Effector memory CD4-positive, alpha-beta T cell (primary cell): ENCODE data around the gene NAIF1.

Source experiments
- DNase-seq, 3 donors: peaks; one replicate each; pipeline ENCODE4 v3.0.0-alpha.2; 2020
- H3K27ac ChIP-seq: 2 replicates; pipeline ENCODE4 v1.7.0; 2013; ENCODE audit warnings: mild to moderate bottlenecking, low read length, moderate library complexity; ENCODE audit not compliant: insufficient read depth, poor library complexity, severe bottlenecking
- H3K27me3 ChIP-seq: replicated peaks from 2 replicates; pipeline ENCODE4 v1.7.0; 2013; ENCODE audit warnings: mild to moderate bottlenecking, low read length; ENCODE audit not compliant: insufficient read depth, control insufficient read depth, poor library complexity, severe bottlenecking
- H3K36me3 ChIP-seq: 2 replicates; pipeline ENCODE4 v1.7.0; 2013; ENCODE audit warnings: mild to moderate bottlenecking, low read length, moderate library complexity; ENCODE audit not compliant: control insufficient read depth, insufficient read depth
- H3K4me1 ChIP-seq: 2 replicates; pipeline ENCODE4 v1.7.0; 2013; ENCODE audit warnings: low read length, mild to moderate bottlenecking; ENCODE audit not compliant: control insufficient read depth, insufficient read depth, poor library complexity, severe bottlenecking
- H3K4me3 ChIP-seq: 2 replicates; pipeline ENCODE4 v1.7.0; 2013; ENCODE audit warnings: low read length, low read depth, mild to moderate bottlenecking; ENCODE audit not compliant: insufficient read depth, poor library complexity, severe bottlenecking
- H3K9me3 ChIP-seq: 2 replicates; pipeline ENCODE4 v1.7.0; 2013; ENCODE audit warnings: mild to moderate bottlenecking, low read length, moderate library complexity; ENCODE audit not compliant: control insufficient read depth

The NAIF1 gene

GRCh38 chr9:128094950-128095544 is 27.9 kb upstream of the NAIF1 start:
- Histone ChIP-seq H3K27me3 (no peaks in the 10 kb centered on the region), H3K4me3 (no peak overlapping the region), H3K36me3 (peaks cover 14% of the 10 kb centered on the region), H3K4me1 (peaks cover 56% of the 10 kb centered on the region), H3K27ac (peak overlapping the region; percentile 58), H3K9me3 (no peaks in the 10 kb centered on the region)
- no peak for DNase-seq

GRCh38 chr9:128094166-128094949 is 27.2 kb upstream of the NAIF1 start:
- Histone ChIP-seq H3K4me3 (no peak overlapping the region), H3K4me1 (peaks cover 52% of the 10 kb centered on the region), H3K27me3 (no peaks in the 10 kb centered on the region), H3K9me3 (no peaks in the 10 kb centered on the region), H3K27ac (peak overlapping the region; percentile 58), H3K36me3 (peaks cover 14% of the 10 kb centered on the region)
- peak; percentile 42 to 67 (median 64) for DNase-seq

- peaks cover 45% of the 10 kb centered on the region for H3K4me1 ChIP-seq
- peaks cover 14% of the 10 kb centered on the region for H3K36me3 ChIP-seq
- DNase-seq = no peak
- H3K27ac ChIP-seq = peak overlapping the region; percentile 58
- H3K9me3 ChIP-seq = no peaks in the 10 kb centered on the region
- H3K27me3 ChIP-seq = no peaks in the 10 kb centered on the region
- no peak overlapping the region for H3K4me3 ChIP-seq
Measured at GRCh38 chr9:128093011-128093410, 25.9 kb upstream of the NAIF1 start.

DNA sequence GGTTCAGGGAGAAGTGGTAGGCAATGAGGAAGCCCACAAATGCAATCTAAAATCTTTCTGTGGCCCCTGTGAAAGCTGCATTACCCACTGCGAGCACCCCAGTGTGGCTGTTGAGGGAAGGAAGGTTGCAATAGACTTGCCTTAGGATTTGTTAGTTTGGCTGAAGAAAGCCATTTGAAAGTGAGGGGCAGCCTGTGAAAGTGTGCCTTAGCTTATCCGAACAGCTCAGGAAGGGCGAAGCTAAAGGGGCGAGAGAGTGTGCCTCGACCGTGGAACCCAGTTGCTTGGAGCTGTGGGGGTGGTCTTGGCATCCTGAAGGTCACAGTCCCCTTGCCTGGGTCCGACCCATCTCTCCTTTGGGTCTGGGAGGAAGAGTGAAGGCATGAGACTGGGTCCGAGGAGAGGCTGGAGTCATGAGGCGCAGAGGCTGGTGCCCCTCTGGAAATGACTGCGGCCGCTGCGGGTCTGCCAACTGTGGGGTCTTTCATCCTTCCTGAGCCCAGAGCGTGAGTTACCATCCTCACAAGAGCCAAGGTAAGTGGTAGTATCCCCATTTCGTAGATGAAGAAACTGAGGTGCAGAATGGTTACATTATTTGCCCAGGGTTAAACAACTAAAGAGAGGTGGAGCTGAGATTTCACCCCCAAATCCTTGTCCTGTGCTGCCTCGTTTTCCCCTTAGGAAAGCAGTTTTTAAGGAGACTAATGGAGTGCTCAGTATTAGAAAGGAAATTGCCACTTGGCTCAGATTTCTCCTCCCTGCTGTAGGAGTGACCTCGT is 25.3 kb upstream of the NAIF1 start:
- H3K4me1 ChIP-seq = peaks cover 41% of the 10 kb centered on the region
- H3K9me3 ChIP-seq = no peaks in the 10 kb centered on the region
- H3K36me3 ChIP-seq = peaks cover 14% of the 10 kb centered on the region
- H3K27ac ChIP-seq = no peak overlapping the region
- no peak overlapping the region for H3K4me3 ChIP-seq
- no peaks in the 10 kb centered on the region for H3K27me3 ChIP-seq
- no peak for DNase-seq

DNA sequence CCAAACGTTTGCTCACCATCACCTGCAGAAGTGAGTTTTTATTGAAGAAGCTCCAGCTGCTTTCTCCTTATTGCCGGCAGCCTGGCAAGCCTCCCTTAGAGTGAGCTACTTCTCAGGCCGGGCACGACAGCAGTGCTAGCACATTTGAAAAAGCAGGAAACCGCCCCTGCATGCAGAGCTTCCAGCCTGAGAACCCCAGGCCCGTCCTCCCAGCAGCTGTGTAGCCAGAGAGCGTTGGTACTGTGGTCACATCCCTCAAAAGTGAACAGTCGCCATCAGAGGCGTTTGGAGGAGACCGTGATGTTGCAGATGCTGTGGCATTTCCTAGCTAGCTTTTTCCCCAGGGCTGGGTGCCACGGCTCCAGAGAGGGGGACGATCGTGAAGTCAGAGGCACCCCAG is 24.5 kb upstream of the NAIF1 start:
- H3K4me3 ChIP-seq = no peak overlapping the region
- peaks cover 11% of the 10 kb centered on the region for H3K36me3 ChIP-seq
- H3K9me3 ChIP-seq = no peaks in the 10 kb centered on the region
- no peak for DNase-seq
- no peak overlapping the region for H3K27ac ChIP-seq
- H3K27me3 ChIP-seq = no peaks in the 10 kb centered on the region
- H3K4me1 ChIP-seq = peaks cover 38% of the 10 kb centered on the region

DNA sequence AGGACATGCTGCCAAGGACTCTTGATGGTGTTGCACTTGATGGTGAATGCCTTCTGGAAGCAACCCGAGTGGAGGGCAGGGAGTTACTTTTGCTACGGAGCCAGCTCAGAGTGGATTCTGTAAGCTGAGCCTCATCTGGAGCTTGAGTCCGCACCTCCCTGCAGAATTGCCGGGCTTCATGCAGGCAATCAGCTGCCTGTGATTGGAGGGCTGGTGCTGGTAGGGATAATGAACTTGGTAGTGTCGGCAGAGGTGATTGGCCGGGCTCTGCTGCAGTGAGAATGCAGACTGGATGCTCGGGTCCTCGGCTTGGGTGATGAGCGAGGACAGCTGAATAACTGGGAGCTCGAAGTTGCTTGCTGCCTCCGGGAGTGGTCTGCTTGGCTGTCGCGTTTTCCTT is 24.0 kb upstream of the NAIF1 start:
- Histone ChIP-seq H3K4me1 (peaks cover 38% of the 10 kb centered on the region), H3K4me3 (no peak overlapping the region), H3K27me3 (no peaks in the 10 kb centered on the region), H3K9me3 (no peaks in the 10 kb centered on the region), H3K36me3 (peaks cover 10% of the 10 kb centered on the region), H3K27ac (no peak overlapping the region)
- no peak for DNase-seq

DNA sequence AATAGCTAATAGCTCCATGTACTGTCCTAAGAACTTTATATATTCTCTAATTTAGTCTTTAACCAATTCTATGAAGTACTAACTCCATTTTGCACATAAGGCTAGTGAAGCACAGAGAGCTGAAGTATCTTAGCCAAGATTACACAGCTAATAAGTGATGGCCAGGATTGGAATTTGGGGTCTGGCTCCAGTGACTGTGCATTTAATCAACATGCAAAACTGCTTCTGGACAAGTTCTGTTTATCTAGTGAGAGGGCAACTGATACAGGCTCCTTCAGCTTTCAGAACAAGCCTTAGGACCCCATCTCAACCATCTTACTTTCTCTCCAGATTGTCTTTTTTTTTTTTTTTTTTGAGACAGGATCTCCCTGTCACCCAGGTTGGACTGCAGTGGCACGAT is 22.2 kb upstream of the NAIF1 start:
- Histone ChIP-seq H3K9me3 (no peaks in the 10 kb centered on the region), H3K4me1 (peaks cover 32% of the 10 kb centered on the region), H3K4me3 (no peak overlapping the region), H3K27me3 (no peaks in the 10 kb centered on the region), H3K36me3 (peaks cover 6% of the 10 kb centered on the region), H3K27ac (peak overlapping the region; percentile 12)
- DNase-seq = no peak

GRCh38 chr9:128088253-128088945 is 21.3 kb upstream of the NAIF1 start:
- Histone ChIP-seq H3K4me3 (no peak overlapping the region), H3K36me3 (peaks cover 6% of the 10 kb centered on the region), H3K9me3 (no peaks in the 10 kb centered on the region), H3K4me1 (peaks cover 23% of the 10 kb centered on the region), H3K27me3 (no peaks in the 10 kb centered on the region), H3K27ac (peak overlapping the region; percentile 12)
- DNase-seq = no peak

- H3K27ac ChIP-seq = no peak overlapping the region
- peaks cover 6% of the 10 kb centered on the region for H3K36me3 ChIP-seq
- peaks cover 16% of the 10 kb centered on the region for H3K4me1 ChIP-seq
- no peaks in the 10 kb centered on the region for H3K9me3 ChIP-seq
- no peak overlapping the region for H3K4me3 ChIP-seq
- no peaks in the 10 kb centered on the region for H3K27me3 ChIP-seq
- DNase-seq = no peak
Measured at GRCh38 chr9:128087262-128087661, 20.1 kb upstream of the NAIF1 start.
